NCI-H2171 treated with DMSO at 0.1 percent for 48 hours (cell line): Measurements from ENCODE around the gene PTPN2.
"Not testable (repeated sequence)": the region's sequence is repeated elsewhere in the genome, so short reads cannot be mapped to it uniquely, and the experiment has no call there.

Source experiments
- DNase-seq: peaks from one replicate; lab custom pipeline; 2025; lab: John Stamatoyannopoulos, UW

PTPN2 gene

DNA sequence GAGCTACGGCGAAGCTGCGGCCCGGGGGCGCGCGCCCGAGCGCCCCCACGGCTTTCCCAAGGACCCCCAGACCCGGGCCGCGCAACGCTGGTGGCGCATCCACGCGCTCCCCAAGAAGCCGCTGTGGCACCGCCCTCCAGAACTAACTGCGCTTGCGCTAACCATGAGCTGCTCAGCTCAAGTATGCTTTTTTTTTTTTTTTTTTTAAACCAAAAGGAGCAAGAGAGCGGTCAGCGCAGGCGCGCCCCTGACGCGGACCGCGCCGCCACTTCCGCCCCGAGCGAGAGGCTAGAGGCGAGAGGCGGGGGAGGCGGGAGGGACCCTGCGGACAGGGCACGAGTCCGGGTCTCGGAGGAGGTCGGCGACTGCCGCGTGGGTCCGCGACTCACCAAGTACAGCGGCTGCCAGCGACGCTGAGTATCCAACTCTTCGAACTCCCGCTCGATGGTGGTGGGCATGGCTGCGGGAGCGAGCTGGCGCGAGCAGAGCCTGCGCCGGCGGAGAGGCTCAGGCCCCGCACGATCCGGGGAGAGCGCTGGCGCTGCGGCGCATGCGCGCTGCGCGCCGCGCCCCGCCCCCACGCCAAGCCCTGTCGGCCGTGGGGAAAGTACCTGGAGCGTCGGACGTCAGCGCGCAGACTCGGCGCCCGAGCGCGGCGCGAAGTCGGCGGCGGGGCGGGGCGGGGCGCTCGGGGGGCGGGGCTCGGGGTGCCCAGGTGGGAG lies at the start of gene PTPN2:
TSS of gene PTPN2 (minus strand) at position 554 of the 722 bp plus-strand sequence. CDS start at position 458, 96 bp downstream.
- DNase-seq = peak; percentile 92

DNA sequence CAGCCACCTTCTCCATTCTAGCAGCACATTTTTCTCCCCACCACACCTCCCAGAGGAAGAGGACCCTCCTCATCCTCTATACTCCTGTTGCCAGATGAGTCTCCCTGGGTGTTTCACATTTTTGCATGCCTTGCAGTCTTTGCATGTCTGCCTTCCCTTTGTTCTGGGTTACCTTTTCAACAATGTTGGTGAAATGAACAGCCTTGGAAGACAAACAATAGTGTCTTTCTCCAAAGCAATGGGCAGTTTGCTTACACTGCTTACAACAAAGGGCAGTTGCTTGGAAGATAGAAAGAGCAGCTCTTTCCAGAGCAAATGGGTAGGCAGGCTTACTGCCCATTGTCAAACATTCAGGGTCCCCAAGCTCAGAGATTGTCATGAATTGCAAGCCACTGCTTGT lies 49.3 kb upstream of the PTPN2 start:
- no peak for DNase-seq

DNA sequence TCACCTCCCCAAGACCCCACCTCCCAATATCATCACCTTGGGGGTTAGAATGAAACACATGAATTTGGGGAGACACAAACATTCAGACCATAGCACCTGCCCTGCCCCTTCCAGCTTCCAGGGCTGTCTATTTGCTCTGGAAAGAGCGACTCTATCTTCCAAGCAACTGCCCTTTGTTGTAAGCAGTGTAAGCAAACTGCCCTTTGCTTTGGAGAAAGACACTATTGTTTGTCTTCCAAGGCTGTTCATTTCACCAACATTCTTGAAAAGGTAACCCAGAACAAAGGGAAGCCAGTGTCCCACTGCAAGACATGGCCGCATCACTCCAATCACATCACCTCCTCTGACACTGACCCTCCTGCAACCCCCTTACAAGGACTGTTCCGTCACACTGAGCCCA lies 46.9 kb upstream of the PTPN2 start:
- no peak for DNase-seq

DNA sequence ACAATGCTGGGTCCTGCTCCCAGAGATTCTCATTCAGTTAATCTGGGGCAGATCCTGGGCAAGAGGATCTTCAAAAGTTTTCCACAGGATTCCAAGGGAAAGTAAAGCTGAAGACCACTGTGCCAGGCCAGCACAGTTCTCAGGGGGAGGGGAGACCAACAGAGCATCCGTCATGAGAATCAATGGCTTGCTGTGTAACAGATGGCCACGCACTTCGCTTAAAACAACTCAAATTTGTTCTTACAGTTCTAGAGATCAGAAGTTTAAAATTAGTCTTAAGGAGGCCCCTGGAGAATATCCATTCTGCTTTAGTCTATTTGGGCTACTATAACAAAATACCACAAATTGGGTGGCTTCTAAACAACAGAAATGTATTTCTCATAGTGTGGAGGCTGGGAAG lies 46.3 kb upstream of the PTPN2 start:
- no peak for DNase-seq

DNA sequence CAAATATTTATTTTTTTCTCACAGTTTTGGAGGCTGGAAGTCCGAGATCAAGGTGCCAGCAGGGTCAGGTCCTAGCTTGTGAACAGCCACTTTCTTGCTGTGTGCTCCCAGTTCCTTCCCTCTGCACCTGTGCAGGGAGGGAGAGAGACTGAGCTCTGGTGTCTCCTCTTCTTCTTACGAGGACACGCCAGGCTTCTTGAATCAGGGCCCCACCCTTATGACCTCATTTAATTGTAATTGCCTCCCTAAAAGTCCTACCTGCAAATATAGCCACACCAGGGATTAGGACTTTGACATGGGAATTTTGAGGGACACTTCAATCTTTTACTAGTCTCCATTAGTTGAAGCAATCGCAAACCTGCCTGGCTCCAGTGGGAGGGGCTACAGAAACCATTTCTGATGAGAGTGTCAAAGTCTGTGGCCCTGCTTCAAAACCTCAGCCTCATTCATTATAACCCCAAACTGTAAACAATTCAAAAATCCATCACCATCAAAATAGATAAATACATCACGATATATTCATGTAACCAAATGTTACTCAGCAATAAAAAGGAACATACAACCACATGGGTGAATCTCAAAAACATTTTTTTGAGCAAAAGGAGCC lies 45.5 kb upstream of the PTPN2 start:
- no peak for DNase-seq

DNA sequence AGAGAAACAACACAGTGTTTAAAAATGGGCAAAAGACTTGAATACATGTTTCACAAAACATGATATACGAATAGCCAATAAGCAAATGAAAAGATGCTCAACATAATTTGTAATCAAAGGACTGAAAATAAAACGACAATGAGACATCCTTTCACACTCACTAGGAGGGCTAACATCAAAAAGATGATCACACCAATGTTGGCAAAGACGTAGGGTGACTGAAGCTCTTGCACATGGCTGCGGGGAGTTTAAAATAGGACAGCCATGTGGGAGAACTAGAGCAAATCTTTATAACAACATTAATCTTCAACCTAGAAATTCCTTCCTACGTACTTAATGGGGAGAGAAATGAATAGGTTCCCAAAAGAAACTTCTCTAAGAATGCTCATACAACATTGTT lies 44.6 kb upstream of the PTPN2 start:
- DNase-seq = no peak

DNA sequence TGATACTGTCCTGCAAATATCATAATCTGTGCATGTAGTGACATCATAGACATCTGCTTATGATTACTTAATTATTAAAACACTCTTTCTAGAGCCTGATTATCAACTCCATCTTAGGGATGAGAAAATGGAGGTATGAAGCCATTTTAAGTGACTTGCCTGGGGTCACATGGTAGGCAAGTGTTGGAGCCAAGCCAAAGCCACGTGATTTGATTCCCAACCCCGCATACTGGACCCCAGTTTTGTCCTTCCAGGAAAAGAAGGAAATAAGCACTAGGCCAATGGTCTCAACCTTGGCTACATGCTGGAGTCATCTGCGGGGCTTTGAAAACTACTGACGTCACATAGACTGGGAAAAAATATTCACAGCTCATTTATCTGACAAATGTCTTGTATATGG lies 44.2 kb upstream of the PTPN2 start:
- DNase-seq = no peak

DNA sequence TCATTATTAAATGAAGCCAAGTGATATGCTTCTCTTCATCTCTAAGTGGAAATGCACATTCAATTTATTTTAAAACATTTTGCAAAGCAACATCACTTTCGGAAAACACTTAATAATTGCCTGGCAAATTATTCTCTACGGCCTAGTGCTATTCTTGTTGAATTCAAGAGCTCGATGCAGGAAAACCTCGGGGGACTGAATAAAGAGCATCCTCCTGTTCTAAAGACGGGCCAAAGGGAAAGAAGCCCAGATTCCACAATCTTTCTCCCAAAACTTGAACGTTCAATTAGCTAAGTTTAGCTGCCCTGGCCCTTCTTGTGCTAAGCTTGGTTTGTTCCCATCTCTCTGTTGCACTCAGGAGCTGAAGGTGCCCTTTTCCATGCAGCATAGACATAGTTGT lies 40.6 kb upstream of the PTPN2 start:
- DNase-seq = no peak

DNA sequence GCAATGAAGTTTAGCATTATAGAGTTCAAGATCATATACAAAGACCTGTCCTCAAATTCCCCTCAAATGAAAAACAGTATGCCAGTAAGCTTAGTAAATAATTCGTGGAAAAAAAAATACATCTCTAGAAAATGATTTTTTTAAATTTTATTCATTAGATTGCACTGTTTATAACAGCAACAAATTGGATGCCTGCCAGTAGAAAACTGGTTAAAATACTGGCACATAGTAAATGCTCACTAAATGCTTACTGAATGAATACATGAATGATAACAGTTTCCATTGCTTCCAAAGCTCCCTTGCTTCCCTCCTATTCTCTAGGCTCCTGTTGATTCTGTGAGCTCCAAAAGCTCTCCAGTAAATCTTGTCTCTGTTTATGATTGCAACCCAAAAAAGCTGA lies 38.2 kb upstream of the PTPN2 start:
- DNase-seq = no peak

DNA sequence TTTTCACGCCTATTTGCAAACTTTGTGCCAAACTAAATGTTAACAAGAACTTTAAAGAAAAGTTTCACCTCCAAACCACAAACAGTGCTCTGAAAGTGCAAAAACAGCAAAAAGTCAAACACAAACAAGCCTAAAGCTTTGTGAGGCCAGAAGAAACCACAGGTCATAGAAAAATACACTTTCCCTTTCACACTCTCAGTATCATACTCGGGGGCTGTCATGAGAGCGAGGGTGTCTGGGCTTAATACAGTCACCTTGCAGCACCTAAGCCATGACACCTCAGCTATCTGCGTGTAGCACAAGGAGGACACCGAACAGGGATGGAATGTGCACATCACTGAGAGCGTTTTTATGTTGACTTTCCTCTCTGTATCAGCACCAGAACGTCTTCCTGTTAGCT lies 37.1 kb upstream of the PTPN2 start:
- DNase-seq = no peak

DNA sequence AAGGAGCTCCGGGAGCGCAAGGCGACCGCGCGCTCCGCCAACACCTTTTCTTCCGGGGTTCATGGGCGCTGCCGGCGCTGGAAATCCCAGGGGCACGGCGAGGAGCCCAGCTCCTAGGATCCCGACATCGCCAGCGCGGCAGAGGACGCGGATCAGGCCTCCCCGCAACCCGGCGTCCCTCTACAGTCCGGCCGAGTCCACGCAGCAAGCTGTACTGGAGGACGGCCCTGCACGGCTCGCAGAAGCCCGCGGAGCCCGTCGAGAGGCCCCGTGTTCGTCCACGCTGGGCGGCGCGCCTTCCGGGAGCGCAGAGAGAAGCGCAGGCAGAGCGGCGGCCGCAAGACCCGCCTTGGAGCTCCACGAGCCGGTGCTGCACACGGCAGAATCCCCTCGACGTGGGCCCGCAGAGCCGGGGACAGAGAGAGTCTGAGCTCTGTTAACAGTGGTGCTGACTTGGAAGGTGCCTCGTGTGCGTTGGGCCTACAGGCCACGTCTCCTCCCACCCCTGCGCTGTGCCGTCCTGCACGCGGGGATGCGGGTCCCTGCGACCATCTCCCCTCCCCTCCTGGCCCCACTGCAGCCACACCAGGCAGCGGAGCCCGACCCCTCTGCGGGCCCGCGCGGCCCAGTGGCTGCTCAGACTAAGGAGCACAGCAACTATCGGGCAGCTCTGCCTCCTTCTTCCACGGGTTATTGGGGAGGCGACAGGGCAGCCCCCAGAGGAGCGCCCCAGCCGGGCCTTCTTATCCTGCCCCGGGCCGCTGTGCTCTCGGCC lies 28.1 kb upstream of the PTPN2 start:
- DNase-seq = no peak

DNA sequence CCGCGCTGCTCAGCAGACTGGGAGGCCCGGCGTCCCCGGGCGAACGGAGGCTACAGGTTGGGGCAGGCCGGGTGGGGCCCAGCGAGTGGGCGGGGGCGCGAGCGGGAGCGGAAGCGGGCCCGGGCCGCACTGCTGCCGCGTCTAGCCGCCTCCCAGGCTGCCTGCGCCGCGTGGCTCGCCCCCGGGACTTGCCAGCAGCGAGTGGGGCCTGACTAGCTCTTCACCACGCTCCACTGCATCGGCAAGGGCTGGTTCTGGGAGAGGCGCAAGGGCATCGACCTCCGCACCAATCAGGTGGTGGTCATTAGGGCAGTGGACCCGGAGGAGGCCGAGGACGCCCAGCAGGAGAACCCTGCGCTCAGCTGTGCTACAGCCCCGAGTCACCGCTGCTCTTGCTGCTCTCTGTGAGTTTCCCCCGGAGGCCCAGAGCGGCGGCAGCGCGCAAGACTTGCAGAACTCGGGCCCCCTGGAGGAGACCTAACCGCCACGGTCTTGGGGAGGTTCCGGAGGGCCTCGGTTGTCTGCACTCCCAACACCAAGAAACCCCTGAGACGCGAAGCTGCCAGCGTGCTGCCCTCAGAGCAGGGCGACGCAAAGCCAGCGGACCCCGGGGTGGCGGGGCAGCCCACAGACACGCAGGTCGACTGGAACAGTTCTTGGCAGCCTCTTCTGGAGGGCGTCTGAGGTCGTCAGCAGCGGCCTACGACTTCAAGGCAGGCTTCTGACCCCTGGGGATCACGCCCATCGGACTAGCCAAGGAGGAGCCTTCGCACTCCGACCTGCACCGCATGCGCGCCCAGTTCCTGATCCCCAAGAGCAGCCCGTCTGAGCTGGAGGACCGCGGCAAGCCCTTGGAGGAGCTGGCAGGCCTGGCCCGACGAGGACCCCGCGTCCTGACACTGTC lies 27.2 kb upstream of the PTPN2 start:
- DNase-seq = no peak

DNA sequence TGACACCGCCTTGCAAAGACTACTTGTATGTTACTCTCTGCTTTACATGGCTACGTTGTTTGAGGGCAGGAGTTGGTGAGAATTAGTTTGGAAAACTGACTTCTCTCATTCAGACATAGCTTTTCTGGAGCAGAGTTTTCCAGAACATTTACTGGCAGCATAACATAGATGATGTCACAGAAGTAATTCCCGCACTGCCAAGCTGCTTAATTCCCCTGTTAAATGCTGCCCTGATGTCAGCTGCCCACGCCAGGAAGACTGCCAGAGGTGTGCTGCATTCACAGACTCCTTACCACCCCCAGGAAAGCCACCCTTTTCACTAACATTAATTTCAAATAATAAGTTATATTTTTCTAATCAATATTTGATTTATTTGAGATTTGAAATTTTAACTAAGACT lies 24.7 kb upstream of the PTPN2 start:
- DNase-seq = no peak

DNA sequence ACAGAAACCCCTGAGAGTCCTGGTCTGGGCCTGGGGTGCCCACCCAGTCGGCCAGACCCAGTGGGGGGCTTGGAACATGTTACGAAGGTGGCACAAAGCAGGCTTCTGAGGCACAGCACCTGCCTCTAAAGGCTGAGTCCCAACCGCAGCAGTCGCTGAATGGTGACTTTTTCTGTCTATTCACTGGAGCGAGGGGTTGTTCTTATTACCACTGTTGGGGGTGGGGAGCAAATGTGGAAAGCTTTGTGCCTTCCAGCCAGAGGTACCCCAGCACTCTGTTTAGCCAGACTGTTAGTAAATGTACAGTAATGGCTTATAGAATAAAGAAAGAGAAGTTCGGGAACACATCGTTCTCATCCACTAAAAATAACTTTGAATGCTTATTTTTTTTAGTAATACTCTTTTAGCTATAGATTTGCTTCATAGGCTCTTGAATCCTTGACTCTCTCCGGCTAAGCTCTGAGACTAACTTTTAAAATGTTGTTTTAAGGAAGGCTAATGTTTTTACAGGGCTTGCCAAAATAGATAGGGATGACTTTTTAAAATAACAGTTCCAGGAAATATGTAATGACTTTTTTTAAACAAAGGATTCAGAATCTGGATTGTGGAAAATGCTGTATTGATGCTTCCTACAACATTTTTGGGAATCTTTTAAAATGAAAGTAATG lies 23.4 kb upstream of the PTPN2 start:
- DNase-seq = no peak

DNA sequence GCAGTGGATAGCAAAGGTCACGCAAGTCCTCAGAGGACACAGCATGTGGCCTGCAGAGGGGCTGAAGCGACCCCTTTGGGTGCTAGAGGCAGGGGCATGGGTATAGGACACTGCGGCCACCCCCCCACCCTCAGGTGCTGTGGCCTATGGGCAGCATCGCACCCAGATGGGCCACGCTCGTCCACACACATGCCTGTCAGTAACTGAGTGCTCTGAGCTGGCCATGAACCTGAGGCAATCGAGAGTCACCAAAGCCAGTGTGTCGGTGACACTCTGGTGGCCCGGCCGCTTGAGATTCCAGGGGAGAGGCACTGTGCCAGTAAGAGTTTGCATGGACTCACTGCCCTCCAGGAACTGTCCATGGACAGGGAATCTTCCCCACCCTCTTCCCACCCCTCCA lies 22.7 kb upstream of the PTPN2 start:
- DNase-seq = no peak

DNA sequence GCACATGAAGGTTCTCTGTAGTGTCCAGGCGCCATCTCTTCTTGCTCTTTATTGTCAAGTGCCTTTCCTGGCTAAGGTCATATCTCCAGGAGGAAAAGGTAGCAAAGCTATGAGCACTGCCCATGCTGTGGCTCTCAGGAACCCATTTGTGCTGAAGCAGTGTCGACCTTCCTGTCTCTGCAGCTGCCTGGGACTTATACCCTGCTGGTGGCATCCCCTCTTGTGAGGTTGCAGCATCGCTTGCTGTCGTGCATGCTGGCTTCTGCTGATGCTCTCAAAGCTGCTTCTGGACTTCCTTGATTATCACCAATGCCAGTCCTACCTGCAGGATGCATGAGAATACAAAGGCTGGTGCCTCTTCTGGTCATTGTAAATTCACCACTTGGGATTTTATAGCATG lies 22.1 kb upstream of the PTPN2 start:
- DNase-seq = no peak

DNA sequence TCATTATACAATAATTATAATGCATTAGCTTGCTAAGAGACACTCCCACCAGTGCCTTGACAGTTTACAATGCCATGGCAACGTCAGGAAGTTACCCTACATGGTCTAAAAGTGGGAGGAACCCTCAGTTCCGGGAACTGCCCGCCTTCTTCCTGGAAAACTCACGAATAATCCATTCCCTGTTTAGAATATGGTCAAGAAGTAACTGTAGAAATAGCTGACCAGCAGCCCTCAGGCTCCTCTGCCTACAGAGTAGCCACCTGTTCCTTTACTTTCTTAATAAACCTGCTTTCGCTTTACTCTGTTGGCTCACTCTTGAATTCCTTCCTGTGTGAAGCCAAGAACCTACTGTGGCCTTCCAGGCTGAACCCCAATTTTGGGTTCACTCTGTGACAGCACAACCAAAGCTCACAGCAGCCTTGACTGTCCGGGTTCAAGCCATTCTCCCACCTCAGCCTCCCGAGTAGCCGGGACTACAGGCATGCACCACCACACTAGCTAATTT lies 20.0 kb upstream of the PTPN2 start:
- no peak for DNase-seq

DNA sequence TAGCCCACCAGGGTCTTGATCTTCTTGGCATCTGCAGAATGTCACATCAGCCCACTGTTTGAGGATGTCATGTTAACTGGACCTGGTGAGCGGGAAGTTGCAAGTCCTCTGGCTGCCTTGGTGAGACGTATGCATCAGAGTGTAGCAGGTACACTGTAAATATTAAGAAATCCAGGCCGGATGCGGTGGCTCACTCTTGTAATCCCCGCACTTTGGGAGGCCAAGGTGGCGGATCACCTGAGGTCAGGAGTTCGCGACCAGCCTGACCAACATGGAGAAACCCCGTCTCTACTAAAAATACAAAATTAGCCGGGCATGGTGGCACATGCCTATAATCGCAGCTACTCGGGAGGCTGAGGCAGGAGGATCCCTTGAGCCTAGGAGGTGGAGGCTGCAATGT lies 17.2 kb upstream of the PTPN2 start:
- not testable (repeated sequence) for DNase-seq

DNA sequence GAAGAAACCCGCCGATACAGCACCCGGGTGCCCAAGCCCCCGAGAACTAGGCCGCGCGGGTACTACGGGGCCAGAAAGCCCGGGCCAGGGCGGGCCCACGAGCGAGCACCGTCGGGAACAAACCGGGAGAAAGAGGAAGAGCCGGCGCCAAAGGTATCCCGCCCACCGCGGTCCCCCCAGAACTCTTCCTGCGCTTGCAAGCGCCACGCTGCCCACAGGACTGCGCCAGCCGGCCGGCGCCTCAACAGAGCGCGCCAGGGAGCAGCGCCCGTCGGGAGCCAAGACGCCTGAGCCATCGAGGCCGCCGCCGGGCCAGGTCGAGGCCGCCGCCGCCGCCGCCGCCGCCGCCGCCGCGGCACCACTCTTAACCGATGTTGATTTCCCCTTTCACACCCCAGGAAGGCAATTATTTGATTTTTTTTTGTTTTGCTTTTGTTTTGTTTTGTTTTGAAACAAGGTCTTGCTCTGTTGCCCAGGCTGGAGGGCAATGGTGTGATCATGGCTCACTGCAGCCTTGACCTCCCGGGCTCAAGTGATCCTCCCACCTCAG lies 12.8 kb upstream of the PTPN2 start:
- not testable (repeated sequence) for DNase-seq

DNA sequence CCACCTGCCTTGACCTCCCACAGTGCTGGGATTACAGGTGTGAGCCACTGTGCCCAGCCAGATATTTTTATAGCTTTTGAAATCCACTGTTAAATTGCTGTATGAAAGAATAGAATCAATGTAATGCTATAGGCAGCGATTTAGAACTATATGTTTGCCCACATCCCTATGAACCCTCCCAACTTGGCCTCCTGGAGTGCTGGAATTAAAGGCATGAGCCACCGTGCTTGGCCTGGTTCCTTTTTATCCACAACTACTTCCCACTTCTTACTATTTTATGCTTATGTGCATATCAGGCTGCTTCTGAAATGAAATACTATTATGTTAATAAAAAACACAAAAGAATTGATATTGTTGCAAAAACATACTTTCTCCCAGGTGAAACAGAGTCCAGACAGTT lies 11.6 kb upstream of the PTPN2 start:
- DNase-seq = no peak

DNA sequence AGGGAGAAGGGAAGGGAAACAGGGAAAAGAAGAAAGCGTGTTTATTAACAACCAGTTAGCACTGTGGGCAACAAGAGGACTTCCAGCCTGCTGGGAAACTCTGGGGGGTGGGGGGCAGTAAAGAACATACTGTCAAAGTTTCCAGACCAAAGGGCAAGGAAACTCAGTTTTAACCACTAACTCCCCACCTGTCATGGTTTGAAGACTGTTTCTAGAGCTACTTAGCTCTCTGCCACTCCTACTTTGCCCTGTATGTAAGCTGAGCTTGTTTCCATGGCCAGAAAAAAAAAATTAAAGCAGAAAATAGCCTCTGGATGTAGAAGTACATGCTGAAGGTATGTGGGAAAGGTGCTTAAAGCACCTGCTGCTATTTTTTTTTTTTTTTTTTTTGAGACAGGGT lies 11.0 kb upstream of the PTPN2 start:
- DNase-seq = no peak
